Heart left ventricle (tissue), 16 donors: ENCODE results near the gene UGT1A7. TPM values are rescaled to one million over a fixed set of nuclear protein-coding genes. Genes with fewer than 3 reads are reported as not detected.

Experiments
- ATAC-seq, 4 donors: fragments of 200-7000 bp; cut with Tn5 transposase; one replicate each; pipeline ENCODE4 v1.9.1; 2020 to 2022; ENCODE audit warnings: moderate library complexity in 4 of 4, mild to moderate bottlenecking in 3 of 4, moderate number of reproducible peaks in 1 of 4
- DNase-seq, 5 donors: peaks; one replicate each; pipeline ENCODE4 v3.0.0-alpha.2; 2020
- H3K27ac ChIP-seq, 12 donors: fragments of 200-600 bp; sonication (generic) in 4 of 12; one replicate each; pipeline versions ENCODE4 v1.5.0 to v1.8.0; 2016 to 2022; ENCODE audit warnings: mild to moderate bottlenecking in 2 of 12
- H3K27me3 ChIP-seq, 9 donors: fragments of 200-600 bp; sonication (generic) in 2 of 9; one replicate each; pipeline versions ENCODE4 v1.5.1 to v1.8.0; 2016 to 2022; ENCODE audit warnings: mild to moderate bottlenecking in 3 of 9
- H3K36me3 ChIP-seq, 9 donors: fragments of 200-600 bp; sonication (generic) in 2 of 9; one replicate each; pipeline versions ENCODE4 v1.5.0 to v1.8.0; 2018 to 2022; ENCODE audit warnings: mild to moderate bottlenecking in 2 of 9
- H3K4me1 ChIP-seq, 12 donors: fragments of 200-600 bp; sonication (generic) in 4 of 12; one replicate each; pipeline versions ENCODE4 v1.5.0 to v1.8.0; 2016 to 2022; ENCODE audit warnings: mild to moderate bottlenecking in 3 of 12
- H3K4me3 ChIP-seq, 12 donors: fragments of 200-600 bp; sonication (generic) in 4 of 12; one replicate each; pipeline versions ENCODE4 v1.5.0 to v1.8.0; 2017 to 2022; ENCODE audit warnings: mild to moderate bottlenecking in 9 of 12, moderate library complexity in 4 of 12
- H3K9me3 ChIP-seq, 12 donors: fragments of 200-600 bp; sonication (generic) in 4 of 12; one replicate each; pipeline versions ENCODE4 v1.5.0 to v1.8.0; 2016 to 2022; ENCODE audit warnings: mild to moderate bottlenecking in 1 of 12
- POLR2A ChIP-seq, 2 donors: fragments of 450-650 bp; IDR thresholded peaks; one replicate each; pipeline ENCODE4 v1.6.1; 2017; ENCODE audit warnings: antibody characterized with exemption in 2 of 2, mild to moderate bottlenecking in 2 of 2, moderate library complexity in 2 of 2
- WGBS, 4 donors: extraction: QIAGEN DNeasy Blood & Tissue Kit in 2 of 4; methylation state at CpG; one replicate each; pipeline versions ENCODE4 v1.1.5 to v1.1.7; 2013 to 2018; 5-methylcytosine and 5-hydroxymethylcytosine counted together
- intact Hi-C, 10 donors: fragments of 100-400 bp; cut with DNase I; formaldehyde crosslinking; loops; one replicate each; pipeline versions ENCODE4 v1.11.1 to v1.14.2; 2022
- polyA plus RNA-seq, 2 donors: library from polyadenylated mRNA; stranded (reverse); fragments of 200-250 nt; gene quantifications; one replicate each; pipeline ENCODE4 v1.2.3, GENCODE V29; 2013
- total RNA-seq, 9 donors: library from RNA; depleted of rRNA in 2 of 9; stranded (reverse); fragments of >200 nt in 2 of 9; fragmentation: NEBNext Ultra II Directional in 3 of 9; extraction: Animal tissue kit (Norgen Biotek cat#: 25700) in 3 of 9; gene quantifications; one replicate each; pipeline versions ENCODE4 v1.1.0 to v1.2.4, GENCODE V29; 2016 to 2023
- TF ChIP-seq, protein P1 (sequence below), 12 donors: fragments of 200-600 bp; sonication (generic) in 4 of 12; IDR thresholded peaks; one replicate each; pipeline versions ENCODE4 v1.5.0 to v1.8.0; 2018 to 2022; ENCODE audit warnings: antibody characterized with exemption in 12 of 12, mild to moderate bottlenecking in 5 of 12
- donor health status: ischemic (EF 13 %, LVEDD 7.1; RV severe dilation, severe dysfunction).
- donor health status: healthy with polysubstance abuse.
- donor health status: DM: no; HTN: yes; CAD: no.
- donor health status: DM: no; HTN: no; CAD: no.
- donor health status: ischemic (EF 25% LVEDD 6.9; RV normal size, moderate dysfunction).
- donor health status: ischemic (EF 25% LVEDD 5.7; RV mildly dilated, moderate dysfunction).
- donor health status: healthy.
- donor health status: DM: yes; HTN: yes; CAD: no.
- donor health status: ischemic (EF 35%, LVEDD 5.7; RV mildly dilated, moderate dysfunction).
- donor health status: nonischemic (EF 11% LVEDD 7.7; RV severe dilation, severe dysfunction).
- donor health status: DM: yes; HTN: yes; CAD: no.
- donor health status: PGD.
- donor health status: ischemic (EF 29% LVEDD 5.4; RV normal size, mild dysfunction).
- donor health status: nonischemic (EF 23%, LVEDD 6.1; RV moderate dilation, normal function).

Gene UGT1A7
- total and polyA plus RNA-seq, 11 donors: not detected

DNA sequence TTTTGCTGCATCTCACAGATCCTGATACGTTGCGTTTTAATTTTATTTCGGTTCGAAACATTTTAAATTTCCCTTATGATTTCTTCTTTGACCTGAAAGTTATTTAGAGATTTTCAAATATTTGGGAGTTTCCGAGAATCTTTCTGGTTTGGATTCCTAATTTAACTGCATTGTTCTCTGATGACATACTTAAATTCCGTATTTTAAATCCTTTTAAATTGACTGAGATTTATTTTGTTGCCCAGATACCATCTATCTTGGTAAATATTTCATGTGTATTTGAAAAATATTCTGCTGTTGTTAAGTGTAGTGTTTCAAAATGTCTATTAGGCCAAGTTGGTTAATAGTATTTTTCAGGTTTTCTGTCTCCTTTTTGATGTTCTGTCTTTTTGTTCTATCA, 134.2 kb downstream of the UGT1A7 start:
- H3K9me3 ChIP-seq: peaks cover 0 to 8% (median 0%) of the 10 kb centered on the region in 12 donors
- H3K36me3 ChIP-seq: no peaks in the 10 kb centered on the region
- H3K27ac ChIP-seq: no peak overlapping the region
- TF ChIP-seq POLR2A (IDR thresholded peaks at IDR 0.05): no peak
- TF ChIP-seq, protein P1, sequence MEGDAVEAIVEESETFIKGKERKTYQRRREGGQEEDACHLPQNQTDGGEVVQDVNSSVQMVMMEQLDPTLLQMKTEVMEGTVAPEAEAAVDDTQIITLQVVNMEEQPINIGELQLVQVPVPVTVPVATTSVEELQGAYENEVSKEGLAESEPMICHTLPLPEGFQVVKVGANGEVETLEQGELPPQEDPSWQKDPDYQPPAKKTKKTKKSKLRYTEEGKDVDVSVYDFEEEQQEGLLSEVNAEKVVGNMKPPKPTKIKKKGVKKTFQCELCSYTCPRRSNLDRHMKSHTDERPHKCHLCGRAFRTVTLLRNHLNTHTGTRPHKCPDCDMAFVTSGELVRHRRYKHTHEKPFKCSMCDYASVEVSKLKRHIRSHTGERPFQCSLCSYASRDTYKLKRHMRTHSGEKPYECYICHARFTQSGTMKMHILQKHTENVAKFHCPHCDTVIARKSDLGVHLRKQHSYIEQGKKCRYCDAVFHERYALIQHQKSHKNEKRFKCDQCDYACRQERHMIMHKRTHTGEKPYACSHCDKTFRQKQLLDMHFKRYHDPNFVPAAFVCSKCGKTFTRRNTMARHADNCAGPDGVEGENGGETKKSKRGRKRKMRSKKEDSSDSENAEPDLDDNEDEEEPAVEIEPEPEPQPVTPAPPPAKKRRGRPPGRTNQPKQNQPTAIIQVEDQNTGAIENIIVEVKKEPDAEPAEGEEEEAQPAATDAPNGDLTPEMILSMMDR (IDR thresholded peaks at IDR 0.05): no peak
- DNase-seq (no peak), ATAC-seq (no peak)
- no peaks in the 10 kb centered on the region for H3K4me1 ChIP-seq
- peaks cover 0 to 6% (median 0%) of the 10 kb centered on the region in 9 donors for H3K27me3 ChIP-seq
- H3K4me3 ChIP-seq: no peak overlapping the region
- 82 to 93% (median 92%) methylated on average over 6 of the region's 6 CpGs for WGBS, 4 donors
- intact Hi-C loops: no loop called here

DNA sequence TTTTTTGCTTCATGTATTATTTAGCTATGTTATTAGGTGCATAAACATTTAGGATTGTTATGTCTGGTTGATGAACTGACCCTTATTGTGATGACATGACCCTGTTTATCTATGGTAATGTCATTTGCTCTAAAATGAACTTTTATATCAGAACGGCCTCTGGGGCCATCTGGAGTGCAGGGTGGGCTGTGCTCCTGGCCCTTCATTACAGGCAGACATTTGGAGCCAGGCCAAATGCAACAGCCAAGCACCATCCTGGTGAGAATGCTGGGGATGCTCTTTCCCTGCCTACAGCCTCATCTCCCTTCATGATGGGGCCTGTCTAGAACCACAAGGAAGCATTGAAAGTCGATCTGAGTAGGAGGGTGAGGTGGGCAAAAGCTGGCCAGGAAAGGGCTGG, 134.6 kb downstream of the UGT1A7 start:
- ATAC-seq (no peak), DNase-seq (no peak)
- H3K4me1 ChIP-seq: no peaks in the 10 kb centered on the region
- no peak overlapping the region for H3K4me3 ChIP-seq
- intact Hi-C loops: no loop called here
- 33 to 39% (median 36%) methylated on average over 2 of the region's 2 CpGs for WGBS, 4 donors
- H3K27me3 ChIP-seq: peaks cover 0 to 6% (median 0%) of the 10 kb centered on the region in 9 donors
- no peak overlapping the region for H3K27ac ChIP-seq
- H3K36me3 ChIP-seq: no peaks in the 10 kb centered on the region
- no peak for TF ChIP-seq POLR2A (IDR thresholded peaks at IDR 0.05)
- TF ChIP-seq, protein P1 (IDR thresholded peaks at IDR 0.05): no peak
- H3K9me3 ChIP-seq: peaks cover 0 to 8% (median 0%) of the 10 kb centered on the region in 12 donors

DNA sequence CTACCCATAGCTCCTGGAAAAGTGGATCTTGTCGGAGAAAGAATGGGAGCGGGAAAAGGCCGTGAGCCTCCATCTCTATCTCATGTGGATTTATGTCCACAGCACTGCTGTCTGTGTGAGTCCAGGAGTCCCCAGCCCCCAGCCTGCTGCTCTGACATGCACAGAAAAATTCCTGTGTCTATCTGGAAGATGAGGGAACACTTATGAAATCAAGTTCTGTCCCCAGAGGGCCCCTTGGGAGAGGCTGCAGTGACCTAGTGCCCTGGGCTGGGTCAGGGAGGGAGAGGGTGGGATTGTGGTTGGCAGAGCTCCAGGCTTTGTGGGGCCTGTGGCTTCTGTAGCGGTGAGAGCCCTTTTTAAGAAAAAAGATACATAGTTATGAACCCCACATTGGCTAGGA, 135.1 kb downstream of the UGT1A7 start:
- Histone ChIP-seq H3K4me1 (no peaks in the 10 kb centered on the region), H3K36me3 (no peaks in the 10 kb centered on the region), H3K27ac (no peak overlapping the region), H3K9me3 (peaks cover 0 to 8% (median 0%) of the 10 kb centered on the region in 12 donors), H3K4me3 (no peak overlapping the region), H3K27me3 (peaks cover 0 to 6% (median 0%) of the 10 kb centered on the region in 9 donors)
- intact Hi-C loops: no loop called here
- WGBS, 4 donors: 70 to 74% (median 72%) methylated on average over 4 of the region's 4 CpGs
- peak in 1 of 5 donors; percentile 47 for DNase-seq
- ATAC-seq: no peak
- no peak for TF ChIP-seq POLR2A (IDR thresholded peaks at IDR 0.05)
- TF ChIP-seq, protein P1 (IDR thresholded peaks at IDR 0.05): no peak

DNA sequence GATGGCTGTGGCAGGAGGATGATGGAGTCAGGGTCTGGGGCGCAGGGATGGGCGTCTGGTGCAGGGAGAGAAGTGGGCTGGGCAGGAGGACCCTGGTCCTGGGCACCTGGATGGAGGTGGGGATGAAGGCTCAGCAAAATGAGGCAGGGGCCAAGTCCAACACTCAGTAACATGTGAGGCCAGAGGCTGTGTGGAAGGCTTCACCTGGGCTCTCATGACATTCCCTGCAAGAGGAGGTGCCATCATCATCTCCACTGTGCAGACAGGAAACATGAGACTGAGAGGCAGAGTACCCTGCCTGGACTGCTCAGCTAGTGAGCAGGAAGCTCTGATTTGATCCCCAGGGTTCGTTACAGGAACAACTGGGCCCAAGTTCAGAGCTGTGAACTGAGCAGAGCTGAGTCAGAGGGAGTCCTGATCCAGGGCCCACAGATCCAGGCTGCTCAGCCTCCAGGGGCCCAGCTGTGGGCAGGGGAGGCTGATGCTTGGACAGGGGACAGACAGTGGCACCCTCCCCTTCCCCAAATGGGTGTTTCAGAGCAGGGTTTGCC, 135.7 kb downstream of the UGT1A7 start:
- Histone ChIP-seq H3K4me3 (no peak overlapping the region), H3K27me3 (peaks cover 0 to 6% (median 0%) of the 10 kb centered on the region in 9 donors), H3K36me3 (no peaks in the 10 kb centered on the region), H3K9me3 (peaks cover 0 to 8% (median 0%) of the 10 kb centered on the region in 12 donors), H3K27ac (no peak overlapping the region), H3K4me1 (no peaks in the 10 kb centered on the region)
- no peak for TF ChIP-seq POLR2A (IDR thresholded peaks at IDR 0.05)
- TF ChIP-seq, protein P1 (IDR thresholded peaks at IDR 0.05): no peak
- no peak for ATAC-seq
- 79 to 85% (median 80%) methylated on average over 3 of the region's 3 CpGs for whole genome bisulfite sequencing, 4 donors
- DNase-seq: peak in 1 of 5 donors; percentile 42
- intact Hi-C loops: no loop called here
